Activated T-cell treated with anti-CD3 and anti-CD28 coated beads, Interleukin-2, amount 50 U/mL, for 72 hours (primary cell): ENCODE measurements around the gene RBBP8NL. TPM values are rescaled to one million over a fixed set of nuclear protein-coding genes. Genes with fewer than 3 reads are reported as not detected.
A peak's percentile ranks its signal among the peaks of the same experiment; 100 is the strongest.
"Not testable (repeated sequence)": the region's sequence is repeated elsewhere in the genome, so short reads cannot be mapped to it uniquely, and the experiment has no call there.

Source experiments
- ATAC-seq, 2 donors: fragments of 150-1000 bp; cut with Tn5 transposase; replicated peaks in 1 of 2; 2 replicates each; pipeline ENCODE4 v1.10.0; 2021; ENCODE audit warnings: moderate library complexity in 2 of 2, mild to moderate bottlenecking in 1 of 2
- DNase-seq, 2 donors: peaks; one replicate each; pipeline ENCODE4 v3.0.0; 2021 to 2022; ENCODE audit warnings: mixed read lengths in 1 of 2
- H3K27ac Mint-ChIP-seq: one replicate; pipeline ENCODE4 v1.8.0; 2022; ENCODE audit warnings: mild to moderate bottlenecking, moderate library complexity, mixed read lengths
- H3K27me3 Mint-ChIP-seq: one replicate; pipeline ENCODE4 v1.8.0; 2022; ENCODE audit warnings: low read depth, mixed read lengths
- H3K36me3 Mint-ChIP-seq, 2 donors: one replicate each; pipeline ENCODE4 v1.8.0; 2022; ENCODE audit warnings: mixed read lengths in 2 of 2, mild to moderate bottlenecking in 1 of 2; ENCODE audit not compliant: insufficient read depth in 2 of 2
- H3K4me1 Mint-ChIP-seq: one replicate; pipeline ENCODE4 v1.8.0; 2022; ENCODE audit warnings: low read depth, mixed read lengths
- H3K4me3 Mint-ChIP-seq, 2 donors: one replicate each; pipeline ENCODE4 v1.8.0; 2022; ENCODE audit warnings: mild to moderate bottlenecking in 2 of 2, mixed read lengths in 2 of 2, moderate library complexity in 2 of 2
- H3K9me3 Mint-ChIP-seq, 2 donors: one replicate each; pipeline ENCODE4 v1.8.0; 2022; ENCODE audit warnings: mixed read lengths in 2 of 2
- total RNA-seq, 2 donors: library from RNA; stranded (reverse); gene quantifications; one replicate each; pipeline ENCODE4 v1.2.3, GENCODE V29; 2022

The RBBP8NL gene
- total RNA-seq, 2 donors from 2014 or later, result not detected

DNA sequence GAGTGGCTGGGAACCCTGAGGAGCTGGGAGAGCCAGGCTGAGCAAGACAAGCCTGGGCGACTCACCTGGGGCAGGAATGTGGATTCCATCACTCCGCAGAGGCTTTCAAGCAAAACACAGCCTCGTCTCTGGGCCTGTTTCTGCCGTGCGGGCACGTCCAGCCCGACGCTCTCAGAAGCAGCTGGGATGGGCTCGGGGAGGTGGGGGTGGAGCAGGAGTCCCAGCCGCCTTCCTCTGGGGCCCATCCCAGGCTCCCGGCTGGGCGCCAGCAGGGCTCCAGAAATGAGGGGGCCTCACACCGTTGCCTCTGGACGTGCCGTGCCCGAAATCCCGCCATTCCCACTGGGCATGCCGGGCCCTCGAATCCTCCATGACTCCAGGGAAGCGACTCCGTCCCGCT lies 49.1 kb downstream of the RBBP8NL start:
- Mint-ChIP-seq H3K4me3 (no peak overlapping the region), H3K9me3 (peaks cover 4 to 5% of the 10 kb centered on the region in 2 donors), H3K27me3 (no peaks in the 10 kb centered on the region), H3K27ac (no peak overlapping the region), H3K4me1 (no peaks in the 10 kb centered on the region), H3K36me3 (peaks cover 7 to 10% of the 10 kb centered on the region in 2 donors)
- ATAC-seq (no peak), DNase-seq (no peak)

DNA sequence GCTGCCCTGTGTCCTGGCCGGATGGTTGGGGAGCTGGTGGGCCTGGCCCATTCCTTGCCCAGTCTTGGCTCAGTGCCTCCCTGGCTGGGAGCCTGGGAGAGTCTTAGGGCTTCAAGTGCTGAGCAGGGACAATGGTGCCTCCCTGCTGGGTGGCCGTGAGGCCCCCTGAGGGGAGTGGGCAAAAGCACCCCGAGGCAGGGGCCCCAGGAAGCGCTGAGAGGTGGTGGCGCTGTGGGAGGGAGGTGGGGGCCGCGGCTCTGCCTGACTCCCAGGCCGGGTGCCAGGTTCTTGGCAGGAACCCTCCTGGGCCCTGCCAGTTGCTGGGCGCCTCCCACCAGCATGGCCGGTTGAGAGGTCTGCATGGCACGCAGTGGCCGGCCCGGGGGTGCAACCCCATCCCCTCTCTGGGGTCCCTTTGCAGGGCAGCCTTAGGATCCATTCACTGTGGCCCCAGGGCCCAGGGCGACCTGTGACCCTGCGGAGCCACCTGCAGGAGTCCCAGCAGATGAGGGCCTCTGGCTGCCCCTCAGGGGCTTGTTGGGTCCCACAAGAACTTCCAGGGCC lies 49.6 kb downstream of the RBBP8NL start:
- no peak overlapping the region for H3K27ac Mint-ChIP-seq
- no peak for ATAC-seq
- H3K36me3 Mint-ChIP-seq, result peaks cover 7 to 9% of the 10 kb centered on the region in 2 donors
- DNase-seq, result no peak
- H3K9me3 Mint-ChIP-seq, result peaks cover 4 to 5% of the 10 kb centered on the region in 2 donors
- no peak overlapping the region for H3K4me3 Mint-ChIP-seq
- no peaks in the 10 kb centered on the region for H3K4me1 Mint-ChIP-seq
- no peaks in the 10 kb centered on the region for H3K27me3 Mint-ChIP-seq

DNA sequence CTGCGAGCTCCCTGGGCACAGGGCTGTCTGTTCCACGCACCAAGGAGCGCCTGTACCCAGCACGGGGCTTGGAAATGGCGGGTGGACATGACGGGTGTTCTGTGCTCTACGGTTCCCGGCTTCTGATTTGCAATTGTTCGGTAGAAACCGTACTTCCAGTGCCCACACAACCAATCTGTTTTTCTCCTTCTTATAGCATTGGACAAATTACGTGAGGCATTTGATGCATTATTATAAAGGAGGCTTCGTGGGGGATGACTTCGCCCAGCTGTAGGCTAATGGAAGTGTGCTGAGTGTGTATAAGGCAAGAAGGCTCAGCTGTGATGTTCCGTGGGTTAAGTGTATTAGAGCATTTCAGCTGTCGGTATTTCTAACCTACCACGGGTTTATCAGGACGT lies 50.3 kb downstream of the RBBP8NL start:
- Mint-ChIP-seq H3K4me1 (no peaks in the 10 kb centered on the region), H3K27ac (no peak overlapping the region), H3K9me3 (peaks cover 3 to 4% of the 10 kb centered on the region in 2 donors), H3K27me3 (no peaks in the 10 kb centered on the region), H3K4me3 (no peak overlapping the region), H3K36me3 (peaks cover 4 to 5% of the 10 kb centered on the region in 2 donors)
- DNase-seq (no peak), ATAC-seq (no peak)

DNA sequence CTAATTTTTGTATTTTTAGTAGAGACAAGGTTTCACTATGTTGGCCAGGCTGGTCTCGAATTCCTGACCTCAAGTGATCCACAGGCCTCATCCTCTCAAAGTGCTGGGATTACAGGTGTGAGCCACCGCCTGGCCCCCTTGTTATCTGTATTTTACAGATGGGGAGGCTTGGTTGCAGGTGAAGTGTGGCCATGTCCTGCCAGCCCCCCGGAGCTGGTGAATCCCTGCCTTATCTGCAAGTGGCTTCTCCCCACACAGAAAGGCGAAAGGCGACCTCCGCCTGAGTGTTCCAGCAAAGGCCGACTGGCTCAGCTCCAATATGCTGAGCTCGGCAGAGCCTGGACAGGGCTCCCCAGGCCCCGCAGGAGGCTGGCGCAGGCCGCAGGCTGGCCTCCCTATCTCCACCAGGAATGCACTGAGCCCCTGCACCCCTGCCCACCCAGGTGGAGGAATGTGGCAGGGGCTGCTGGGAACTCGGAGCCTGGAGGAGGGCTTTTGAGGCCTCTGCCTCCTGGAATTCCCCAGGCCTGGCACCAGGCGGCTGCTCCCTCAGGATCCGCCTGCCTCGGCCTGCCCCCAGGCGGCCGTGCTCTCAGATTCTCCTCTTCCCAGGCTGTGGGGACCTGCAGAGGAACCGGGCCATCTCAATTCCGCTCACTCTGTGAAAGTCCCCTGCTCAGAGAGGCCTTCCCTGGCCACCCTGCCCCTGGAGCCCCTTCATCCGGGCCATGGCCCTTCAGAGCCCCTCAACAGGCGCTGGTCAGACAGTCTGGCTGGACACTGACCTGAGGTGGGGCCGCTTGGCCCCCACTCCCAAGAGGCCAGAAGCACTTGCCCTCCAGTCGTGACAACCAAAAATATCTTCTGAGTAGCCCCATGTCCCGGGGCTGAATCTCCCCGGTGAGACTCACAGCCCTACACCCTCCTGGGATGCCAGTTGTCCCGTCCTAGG lies 51.0 kb downstream of the RBBP8NL start:
- H3K27ac Mint-ChIP-seq, result no peak overlapping the region
- no peak for ATAC-seq

DNA sequence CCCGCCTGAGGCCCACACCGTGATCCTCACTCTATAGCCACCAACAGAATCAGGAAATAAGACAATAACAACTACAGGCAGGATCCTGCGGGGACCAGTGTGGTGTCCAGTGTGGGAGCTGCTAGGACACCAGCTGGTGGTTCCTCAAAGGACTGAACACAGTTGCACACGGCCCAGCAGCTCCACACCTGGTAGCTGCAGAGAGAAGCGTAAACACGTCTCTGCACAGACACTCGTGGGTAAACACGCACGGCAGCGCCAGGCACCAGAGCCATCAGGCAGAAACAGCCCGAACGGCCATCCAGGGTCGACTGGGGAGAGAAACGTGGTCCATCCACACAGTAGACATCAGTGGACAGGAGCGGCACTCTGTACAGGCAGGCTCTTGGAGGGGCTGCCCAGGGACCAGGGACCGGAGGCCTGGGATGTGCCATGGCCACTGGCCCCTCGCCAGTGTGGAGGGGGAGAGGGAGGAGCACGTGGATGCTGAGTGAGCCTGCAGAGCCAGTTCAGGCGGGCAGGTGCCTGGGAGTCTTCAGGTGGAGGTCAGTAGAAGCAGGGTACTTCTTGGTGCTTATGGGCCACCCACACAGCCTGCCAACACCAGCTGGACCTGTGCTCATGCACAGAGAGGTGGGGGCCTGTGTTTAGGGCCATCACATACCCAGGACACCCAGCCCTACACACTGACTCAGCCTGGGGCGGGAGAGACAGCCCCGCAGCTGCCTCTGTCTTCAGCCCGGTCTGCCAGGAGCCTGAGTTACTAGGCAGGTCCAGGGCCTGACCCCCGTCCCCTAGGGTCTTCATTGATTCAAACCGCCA lies 52.8 kb downstream of the RBBP8NL start:
- H3K4me3 Mint-ChIP-seq, result no peak overlapping the region
- peaks cover 2% of the 10 kb centered on the region for H3K4me1 Mint-ChIP-seq
- peaks cover 1% of the 10 kb centered on the region for H3K27me3 Mint-ChIP-seq
- no peak for ATAC-seq
- H3K27ac Mint-ChIP-seq, result no peak overlapping the region
- no peaks in the 10 kb centered on the region for H3K9me3 Mint-ChIP-seq
- DNase-seq, result no peak
- H3K36me3 Mint-ChIP-seq, result no peaks in the 10 kb centered on the region

More for the DNA sequence above, 51.0 kb downstream of the RBBP8NL start:
- H3K27me3 Mint-ChIP-seq, result no peaks in the 10 kb centered on the region
- no peaks in the 10 kb centered on the region for H3K36me3 Mint-ChIP-seq
- no peak overlapping the region for H3K4me3 Mint-ChIP-seq
- no peaks in the 10 kb centered on the region for H3K9me3 Mint-ChIP-seq
- DNase-seq, result no peak
- no peaks in the 10 kb centered on the region for H3K4me1 Mint-ChIP-seq

DNA sequence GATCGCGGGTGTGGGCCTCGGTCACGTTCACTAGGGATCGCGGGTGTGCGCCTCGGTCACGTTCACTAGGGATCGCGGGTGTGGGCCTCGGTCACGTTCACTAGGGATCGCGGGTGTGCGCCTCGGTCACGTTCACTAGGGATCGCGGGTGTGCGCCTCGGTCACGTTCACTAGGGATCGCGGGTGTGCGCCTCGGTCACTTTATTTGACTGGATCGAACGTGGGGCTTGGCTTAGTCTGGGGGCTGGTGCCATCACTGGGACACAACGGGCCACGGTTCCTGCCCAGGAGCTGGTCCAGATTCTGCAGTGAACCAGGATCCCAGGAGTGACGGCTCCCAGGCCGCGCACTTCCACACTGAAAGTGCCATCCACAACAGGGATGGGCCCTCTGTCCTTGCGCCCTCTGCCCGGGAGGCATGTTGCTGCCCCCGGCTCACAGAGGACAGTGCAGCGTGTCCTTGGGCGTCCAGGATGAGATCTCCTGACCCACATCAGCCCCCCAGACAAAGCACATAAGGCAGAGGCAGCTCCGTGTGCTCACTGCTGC lies 53.6 kb downstream of the RBBP8NL start:
- not testable (repeated sequence) for DNase-seq, H3K27me3 Mint-ChIP-seq, H3K4me1 Mint-ChIP-seq, H3K36me3 Mint-ChIP-seq, ATAC-seq, H3K9me3 Mint-ChIP-seq, H3K27ac Mint-ChIP-seq, H3K4me3 Mint-ChIP-seq

DNA sequence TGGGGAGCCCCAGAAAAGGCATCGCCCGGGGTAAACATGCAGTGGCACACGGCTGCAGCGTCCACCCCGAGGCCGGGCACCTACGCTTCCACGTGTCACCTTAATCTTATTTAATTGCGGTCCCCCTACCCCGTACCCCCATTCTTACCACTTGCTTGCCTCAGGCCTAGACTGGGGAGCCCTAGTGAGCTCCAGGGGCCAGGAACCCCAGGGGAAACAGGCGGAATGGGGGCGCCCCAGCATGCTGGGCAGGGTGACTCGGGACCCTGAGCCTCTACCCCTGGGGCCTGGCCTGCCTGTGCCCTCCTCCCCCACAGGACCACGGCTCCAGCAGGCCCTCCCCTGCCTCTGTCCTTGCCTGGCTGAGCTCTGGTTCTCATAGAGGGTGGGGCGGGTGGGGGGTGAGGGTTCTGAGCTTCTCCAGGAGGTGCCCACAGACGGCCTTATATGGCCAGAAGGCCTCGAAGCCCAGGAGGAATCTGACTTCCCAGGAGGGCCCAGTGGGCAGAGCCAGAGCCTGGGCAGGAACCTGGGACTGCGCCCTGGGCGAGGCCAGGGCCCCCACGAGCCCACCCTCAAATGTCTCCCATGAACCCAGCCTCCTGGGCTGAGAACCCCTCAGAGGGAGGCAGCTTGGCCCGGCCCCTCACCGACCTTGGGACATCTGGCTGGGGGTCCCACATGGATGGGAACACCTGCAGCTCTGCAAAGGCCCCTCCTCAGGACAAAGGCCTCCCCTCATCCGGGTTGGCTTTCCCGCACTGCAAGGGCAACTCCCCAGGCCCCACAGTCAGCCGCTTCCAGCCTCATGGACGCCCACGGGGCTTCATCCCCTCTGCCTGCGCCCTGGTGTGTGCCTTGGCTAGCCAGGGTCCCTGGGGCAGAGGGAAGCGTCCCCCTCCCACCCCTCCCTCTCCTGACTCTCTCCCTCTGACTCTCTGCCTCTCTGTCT lies 55.0 kb downstream of the RBBP8NL start:
- H3K27ac Mint-ChIP-seq, result no peak overlapping the region
- H3K4me3 Mint-ChIP-seq, result no peak overlapping the region
- H3K27me3 Mint-ChIP-seq, result peaks cover 7% of the 10 kb centered on the region
- H3K36me3 Mint-ChIP-seq, result no peaks in the 10 kb centered on the region
- DNase-seq (no peak), ATAC-seq (no peak)
- peaks cover 9% of the 10 kb centered on the region for H3K4me1 Mint-ChIP-seq
- H3K9me3 Mint-ChIP-seq, result no peaks in the 10 kb centered on the region

DNA sequence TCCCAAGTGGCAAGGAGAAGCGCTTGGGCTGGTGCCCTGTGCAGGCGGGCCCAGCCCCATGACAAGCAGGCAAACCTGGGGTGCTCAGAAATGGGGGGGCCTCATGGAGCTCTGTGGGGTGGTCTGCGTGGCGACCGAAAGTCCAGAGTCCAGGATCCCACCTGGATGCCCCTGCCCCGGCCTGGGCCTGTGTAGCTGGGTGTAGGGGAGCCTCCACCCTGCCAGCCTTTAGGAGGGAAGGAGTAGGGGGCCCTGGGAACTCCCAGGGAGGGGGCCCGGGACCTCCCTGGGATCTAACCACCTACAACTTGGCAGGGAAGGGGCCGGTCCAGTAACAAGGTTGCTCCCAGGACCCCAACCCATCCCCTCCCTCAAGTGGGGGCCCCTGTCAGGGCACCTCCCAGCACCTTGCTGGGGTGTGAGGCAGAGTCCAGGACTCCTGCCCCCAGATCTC lies 55.7 kb downstream of the RBBP8NL start:
- DNase-seq (no peak), ATAC-seq (no peak)
- Mint-ChIP-seq H3K36me3 (no peaks in the 10 kb centered on the region), H3K27me3 (peaks cover 7% of the 10 kb centered on the region), H3K4me3 (no peak overlapping the region), H3K9me3 (no peaks in the 10 kb centered on the region), H3K27ac (no peak overlapping the region), H3K4me1 (peaks cover 9% of the 10 kb centered on the region)

DNA sequence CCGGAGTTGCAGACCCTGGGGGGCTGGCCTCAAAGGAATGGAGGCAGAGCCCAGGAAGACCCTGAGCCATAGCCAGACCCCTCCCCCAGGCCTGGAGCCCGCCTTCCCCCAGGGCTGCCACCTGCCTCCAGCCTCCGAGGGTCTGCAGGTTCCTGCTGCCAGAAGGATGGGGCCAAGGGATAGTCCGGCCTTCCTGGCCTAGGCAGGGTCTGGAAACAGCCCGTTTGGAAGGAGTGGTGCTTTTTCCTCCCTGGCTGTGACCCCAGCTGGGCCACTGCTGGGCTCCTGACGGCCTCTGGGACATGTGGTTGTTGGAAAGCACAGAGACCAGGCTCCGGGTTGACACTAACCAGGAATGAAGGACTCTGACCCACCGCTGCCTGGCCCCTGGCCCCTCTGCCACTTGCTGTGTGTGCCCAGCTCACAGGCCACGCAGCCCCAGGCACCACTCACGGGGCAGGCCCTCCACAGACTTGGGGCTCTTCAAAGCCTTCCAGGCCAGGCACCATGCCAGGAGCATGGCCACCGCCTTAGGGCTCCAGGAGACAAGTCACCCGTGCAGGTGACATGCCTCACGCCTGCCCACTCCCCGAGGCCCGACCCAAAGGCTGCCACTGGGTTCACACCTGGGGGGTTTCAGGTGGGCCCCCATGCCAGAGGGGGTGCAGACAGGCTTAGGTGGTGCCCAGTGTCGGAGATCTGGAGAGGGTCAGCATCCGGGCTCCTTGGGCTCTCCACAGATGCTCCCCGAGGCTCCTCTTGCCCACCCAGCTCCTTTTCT lies 56.3 kb downstream of the RBBP8NL start:
- Mint-ChIP-seq H3K27me3 (peaks cover 7% of the 10 kb centered on the region), H3K27ac (no peak overlapping the region), H3K9me3 (no peaks in the 10 kb centered on the region), H3K4me1 (peaks cover 9% of the 10 kb centered on the region), H3K36me3 (no peaks in the 10 kb centered on the region), H3K4me3 (no peak overlapping the region)
- ATAC-seq (no peak), DNase-seq (no peak)

DNA sequence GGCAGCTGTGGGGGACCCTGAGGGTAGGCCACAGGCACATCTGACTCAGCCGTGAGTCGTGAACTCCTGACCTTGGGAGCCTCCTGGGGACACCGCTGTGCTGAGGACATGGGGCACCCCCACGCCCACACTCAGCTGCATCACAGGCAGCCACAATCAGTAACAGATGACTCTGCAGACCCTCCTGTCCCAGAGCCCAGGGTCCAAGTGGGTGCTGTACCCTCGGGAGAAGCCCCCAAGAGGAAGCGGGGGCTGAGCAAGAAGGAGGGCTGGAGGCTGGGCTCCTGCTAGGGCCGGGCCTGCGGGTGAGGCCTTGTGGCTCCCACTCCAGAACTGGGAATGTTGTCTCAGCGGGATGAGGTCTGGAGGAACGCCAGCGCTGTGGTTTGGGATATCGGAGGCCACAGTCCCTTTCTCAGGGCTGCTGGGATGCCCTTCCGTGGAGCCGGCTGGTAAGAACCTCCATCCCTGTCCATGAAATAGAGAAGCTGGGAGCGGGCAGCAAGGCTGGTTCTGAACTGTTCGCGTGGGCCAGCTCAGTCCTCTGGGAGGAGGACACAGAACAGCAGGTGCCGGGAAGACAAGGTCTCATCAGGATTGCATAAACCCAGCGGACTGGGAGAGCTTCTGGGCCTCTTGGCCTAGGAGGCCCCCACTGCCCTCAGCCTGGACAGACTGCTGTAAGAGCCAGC lies 57.1 kb downstream of the RBBP8NL start:
- DNase-seq (peak; percentile 48 to 69), ATAC-seq (peak; percentile 62 to 72)
- Mint-ChIP-seq H3K27ac (no peak overlapping the region), H3K9me3 (no peaks in the 10 kb centered on the region), H3K36me3 (no peaks in the 10 kb centered on the region), H3K27me3 (peaks cover 8% of the 10 kb centered on the region), H3K4me1 (peaks cover 9% of the 10 kb centered on the region), H3K4me3 (no peak overlapping the region)

DNA sequence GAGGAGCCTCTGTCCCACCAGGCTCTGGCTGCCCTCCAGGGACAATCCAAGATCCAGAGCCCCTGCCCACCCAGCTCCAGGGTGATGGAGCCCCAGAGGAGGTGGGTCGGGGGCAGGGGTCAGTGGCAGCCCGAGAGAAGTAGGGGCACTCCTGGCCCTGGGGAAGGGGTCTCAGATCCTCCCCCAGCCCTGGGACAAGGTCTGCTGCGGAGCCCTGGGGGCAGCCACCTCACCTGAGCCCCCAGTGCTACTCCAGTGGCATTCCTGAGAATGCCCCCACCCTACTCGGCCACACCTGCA lies 57.6 kb downstream of the RBBP8NL start:
- no peak overlapping the region for H3K4me3 Mint-ChIP-seq
- H3K4me1 Mint-ChIP-seq, result peaks cover 9% of the 10 kb centered on the region
- no peaks in the 10 kb centered on the region for H3K36me3 Mint-ChIP-seq
- no peak overlapping the region for H3K27ac Mint-ChIP-seq
- no peaks in the 10 kb centered on the region for H3K9me3 Mint-ChIP-seq
- peaks cover 12% of the 10 kb centered on the region for H3K27me3 Mint-ChIP-seq
- DNase-seq, result no peak
- no peak for ATAC-seq
